Testis (tissue), 3 donors: ENCODE measurements around the gene HERC5. TPM values are rescaled to one million over a fixed set of nuclear protein-coding genes. Genes with fewer than 3 reads are reported as not detected.

Experiments
- DNase-seq: peaks from one replicate; pipeline ENCODE4 v3.0.0-alpha.2; 2019
- H3K27ac ChIP-seq, 2 donors: fragments of 200-600 bp; sonication (generic); one replicate each; pipeline ENCODE4 v1.5.1; 2019
- H3K27me3 ChIP-seq: fragments of 200-600 bp; sonication (generic); one replicate; pipeline ENCODE4 v1.5.1; 2019
- H3K36me3 ChIP-seq: fragments of 200-600 bp; sonication (generic); one replicate; pipeline ENCODE4 v1.5.1; 2017; ENCODE audit warnings: low read depth; ENCODE audit errors: missing control alignments
- H3K4me1 ChIP-seq: fragments of 200-600 bp; sonication (generic); one replicate; pipeline ENCODE4 v1.5.1; 2019
- H3K4me3 ChIP-seq, 2 donors: fragments of 200-600 bp; sonication (generic); one replicate each; pipeline ENCODE4 v1.5.1; 2017 to 2019
- H3K9me3 ChIP-seq: fragments of 200-600 bp; sonication (generic); one replicate; pipeline ENCODE4 v1.5.1; 2017
- POLR2A ChIP-seq: fragments of 450-650 bp; IDR thresholded peaks from one replicate; pipeline ENCODE4 v1.6.1; 2017; ENCODE audit warnings: antibody characterized with exemption, mild to moderate bottlenecking, moderate library complexity
- WGBS, 2 donors: methylation state at CpG; one replicate each; pipeline ENCODE4 v1.1.5; 2018; 5-methylcytosine and 5-hydroxymethylcytosine counted together
- intact Hi-C: fragments of 100-400 bp; cut with DNase I; formaldehyde crosslinking; loops from one replicate; pipeline ENCODE4 v1.15.1; 2023; ENCODE audit warnings: low total_unique reads
- polyA plus RNA-seq: library from polyadenylated mRNA; stranded (reverse); fragments of 350-450 nt; fragmentation: Illumina TruSeq; extraction: RNeasy Lipid Tissue Mini Kit (QIAGEN cat#74804); gene quantifications from one replicate; pipeline ENCODE4 v1.2.3, GENCODE V29; 2014; ENCODE audit warnings: low read depth, low replicate concordance; ENCODE audit not compliant: insufficient read depth
- total RNA-seq, 2 donors: library from RNA; depleted of rRNA; stranded (reverse); fragments of >200 nt; gene quantifications; one replicate each; pipeline ENCODE4 v1.2.3, GENCODE V29; 2016
- TF ChIP-seq, protein P1 (sequence below), 3 experiments: fragments of 450-650 bp in 2 of 3; fragments of 200-600 bp in 1 of 3; sonication (generic) in 1 of 3; IDR thresholded peaks; one replicate each; pipeline ENCODE4 v1.5.1; 2016 to 2019; ENCODE audit warnings: antibody characterized with exemption in 3 of 3, mild to moderate bottlenecking in 2 of 3, moderate library complexity in 1 of 3

HERC5 gene
- total and polyA plus RNA-seq, 3 donors from 2014 or later = 72.6 to 127 (median 111) TPM

DNA sequence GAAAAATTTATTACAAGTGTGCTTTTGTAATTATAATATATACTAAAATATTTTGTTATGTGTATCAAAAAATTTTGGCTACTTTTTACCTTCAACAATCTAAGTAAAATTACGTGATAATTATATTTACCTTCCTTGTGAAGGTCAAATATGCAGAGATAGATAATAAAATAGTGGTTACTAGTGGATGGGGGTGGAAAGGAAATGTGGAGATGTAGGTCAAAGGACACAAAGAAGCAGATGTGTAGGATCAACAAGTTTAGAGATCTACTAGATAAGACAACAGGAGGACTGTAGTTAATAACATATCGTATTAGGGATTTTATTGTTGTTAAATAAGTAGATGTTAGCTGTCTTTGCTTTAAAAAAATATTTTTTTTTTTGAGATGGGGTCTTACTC lies 21.3 kb downstream of the HERC5 start:
- DNase-seq = no peak
- TF ChIP-seq POLR2A = no peak
- TF ChIP-seq, protein P1, sequence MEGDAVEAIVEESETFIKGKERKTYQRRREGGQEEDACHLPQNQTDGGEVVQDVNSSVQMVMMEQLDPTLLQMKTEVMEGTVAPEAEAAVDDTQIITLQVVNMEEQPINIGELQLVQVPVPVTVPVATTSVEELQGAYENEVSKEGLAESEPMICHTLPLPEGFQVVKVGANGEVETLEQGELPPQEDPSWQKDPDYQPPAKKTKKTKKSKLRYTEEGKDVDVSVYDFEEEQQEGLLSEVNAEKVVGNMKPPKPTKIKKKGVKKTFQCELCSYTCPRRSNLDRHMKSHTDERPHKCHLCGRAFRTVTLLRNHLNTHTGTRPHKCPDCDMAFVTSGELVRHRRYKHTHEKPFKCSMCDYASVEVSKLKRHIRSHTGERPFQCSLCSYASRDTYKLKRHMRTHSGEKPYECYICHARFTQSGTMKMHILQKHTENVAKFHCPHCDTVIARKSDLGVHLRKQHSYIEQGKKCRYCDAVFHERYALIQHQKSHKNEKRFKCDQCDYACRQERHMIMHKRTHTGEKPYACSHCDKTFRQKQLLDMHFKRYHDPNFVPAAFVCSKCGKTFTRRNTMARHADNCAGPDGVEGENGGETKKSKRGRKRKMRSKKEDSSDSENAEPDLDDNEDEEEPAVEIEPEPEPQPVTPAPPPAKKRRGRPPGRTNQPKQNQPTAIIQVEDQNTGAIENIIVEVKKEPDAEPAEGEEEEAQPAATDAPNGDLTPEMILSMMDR (IDR thresholded peaks at IDR 0.05) = no peak
- no peaks in the 10 kb centered on the region for H3K36me3 ChIP-seq
- H3K27ac ChIP-seq = no peak overlapping the region
- intact Hi-C loops = no loop called here
- H3K4me3 ChIP-seq = no peak overlapping the region
- H3K9me3 ChIP-seq = no peaks in the 10 kb centered on the region
- 82 to 84% methylated on average over 2 of the region's 2 CpGs for WGBS, 2 donors
- H3K4me1 ChIP-seq = peaks cover 9% of the 10 kb centered on the region
- H3K27me3 ChIP-seq = no peaks in the 10 kb centered on the region

DNA sequence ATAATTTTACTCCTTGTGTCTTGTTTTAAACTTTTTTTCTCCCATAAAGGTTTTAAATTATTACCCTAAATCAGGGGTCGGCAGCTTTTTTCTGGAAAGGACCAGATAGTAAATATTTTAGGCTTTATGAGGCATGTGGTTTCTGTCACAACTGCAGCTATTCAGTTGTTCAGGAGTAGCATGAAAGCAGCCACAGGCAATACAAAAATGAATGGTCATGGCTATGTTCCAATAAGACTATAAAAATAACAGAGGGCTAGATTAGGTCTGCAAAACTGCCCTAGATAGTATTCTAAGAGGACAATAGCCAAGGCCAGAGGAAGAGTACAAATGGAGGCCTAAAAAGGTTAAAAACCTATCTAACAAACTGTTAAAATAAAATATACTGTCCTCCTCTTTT lies 24.6 kb downstream of the HERC5 start:
- no peak for TF ChIP-seq POLR2A
- intact Hi-C loops = no loop called here
- peaks cover 3% of the 10 kb centered on the region for H3K4me1 ChIP-seq
- no peak for DNase-seq
- H3K9me3 ChIP-seq = no peaks in the 10 kb centered on the region
- no peak overlapping the region for H3K4me3 ChIP-seq
- 32 to 42% methylated on average over 1 of the region's 1 CpG for WGBS, 2 donors
- H3K27ac ChIP-seq = peak overlapping the region in 1 of 2 donors; percentile 58
- H3K36me3 ChIP-seq = no peaks in the 10 kb centered on the region
- H3K27me3 ChIP-seq = no peaks in the 10 kb centered on the region

DNA sequence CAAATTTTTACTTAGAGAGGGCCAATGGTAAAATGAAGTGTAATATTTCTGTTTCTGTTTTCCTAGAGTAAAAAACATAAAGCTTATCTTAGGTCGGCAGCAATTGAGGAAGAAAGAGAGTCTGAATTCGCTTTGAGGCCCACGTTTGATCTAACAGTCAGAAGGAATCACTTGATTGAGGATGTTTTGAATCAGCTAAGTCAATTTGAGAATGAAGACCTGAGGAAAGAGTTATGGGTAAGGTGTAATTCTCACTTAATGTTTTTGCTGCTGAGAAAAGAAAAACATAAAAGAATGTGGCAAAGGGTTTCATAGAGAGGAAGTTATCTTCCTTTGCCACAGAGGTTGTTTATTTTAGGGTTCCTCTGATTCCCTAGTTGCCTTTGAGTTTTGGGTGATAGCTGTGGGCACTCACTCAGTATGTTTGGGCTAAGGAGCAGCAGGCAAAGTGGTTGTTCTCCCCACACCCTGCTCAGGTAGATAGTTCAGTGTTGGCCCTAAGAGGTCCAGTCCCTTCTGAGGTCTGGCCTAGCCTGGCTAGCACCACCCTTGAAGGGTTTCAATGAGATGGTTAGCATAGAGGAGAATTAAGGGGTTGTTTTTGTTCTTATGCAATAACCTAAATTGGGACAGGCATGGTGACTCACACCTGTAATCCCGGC lies 32.3 kb downstream of the HERC5 start:
- Histone ChIP-seq H3K36me3 (no peaks in the 10 kb centered on the region), H3K4me1 (no peaks in the 10 kb centered on the region), H3K27ac (no peak overlapping the region), H3K9me3 (no peaks in the 10 kb centered on the region), H3K27me3 (no peaks in the 10 kb centered on the region), H3K4me3 (no peak overlapping the region)
- intact Hi-C loops = no loop called here
- no peak for DNase-seq
- 76 to 77% methylated on average over 4 of the region's 4 CpGs for WGBS, 2 donors
- TF ChIP-seq, protein P1 (IDR thresholded peaks at IDR 0.05) = no peak
- no peak for TF ChIP-seq POLR2A

DNA sequence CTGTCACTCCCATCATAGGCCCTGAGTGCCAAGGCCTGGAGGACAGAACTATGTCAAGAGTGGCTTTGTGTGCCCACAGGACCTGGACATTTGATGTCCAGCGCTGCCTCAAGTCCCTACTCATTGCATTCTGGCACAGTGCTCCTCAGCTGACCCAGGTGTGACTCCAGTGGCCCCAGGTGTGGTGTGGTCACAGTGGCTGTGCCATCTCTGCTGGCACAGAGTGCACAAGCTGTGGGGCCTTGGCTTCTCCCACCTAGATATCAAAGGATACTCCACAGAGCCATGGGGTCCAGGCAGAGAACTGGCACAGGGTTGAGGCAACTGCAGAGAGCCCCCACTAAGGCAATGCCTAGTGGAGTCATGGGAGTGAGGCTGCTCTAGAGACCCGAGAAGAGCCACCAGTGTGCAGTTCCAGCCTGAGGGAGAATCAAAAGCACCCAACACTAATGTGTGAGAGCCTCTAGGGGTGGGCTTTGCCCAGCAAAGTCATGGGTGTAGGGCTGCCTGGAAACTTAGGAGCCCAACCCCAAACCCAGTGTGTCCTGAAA lies 41.0 kb downstream of the HERC5 start:
- TF ChIP-seq, protein P1 (IDR thresholded peaks at IDR 0.05) = no peak
- TF ChIP-seq POLR2A = no peak
- no peaks in the 10 kb centered on the region for H3K36me3 ChIP-seq
- WGBS, 2 donors = 96 to 100% methylated on average over 2 of the region's 2 CpGs
- H3K4me1 ChIP-seq = no peaks in the 10 kb centered on the region
- no peaks in the 10 kb centered on the region for H3K27me3 ChIP-seq
- no peak overlapping the region for H3K27ac ChIP-seq
- no peak for DNase-seq
- no peak overlapping the region for H3K4me3 ChIP-seq
- no peaks in the 10 kb centered on the region for H3K9me3 ChIP-seq
- intact Hi-C loops = no loop called here

DNA sequence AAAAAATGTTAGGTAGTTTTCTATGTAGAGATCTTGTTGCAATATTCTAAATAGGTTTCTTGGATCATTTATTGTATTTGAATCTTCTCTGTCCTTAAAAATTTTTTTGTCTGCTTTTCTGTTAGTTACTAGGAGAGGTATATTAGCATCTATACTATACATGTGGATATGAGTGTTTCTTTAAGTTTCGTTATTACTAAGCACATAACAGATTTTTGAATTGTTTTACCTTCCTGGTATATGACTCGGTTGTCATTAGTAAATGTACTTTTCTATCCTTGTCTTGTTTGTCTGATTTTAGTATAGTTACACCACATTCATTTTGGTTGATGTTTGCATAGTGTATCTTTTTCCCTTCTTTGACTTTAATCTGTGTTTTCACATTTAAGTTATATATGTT lies 46.4 kb downstream of the HERC5 start:
- Histone ChIP-seq H3K4me1 (no peaks in the 10 kb centered on the region), H3K27me3 (no peaks in the 10 kb centered on the region), H3K36me3 (no peaks in the 10 kb centered on the region), H3K27ac (no peak overlapping the region), H3K4me3 (no peak overlapping the region), H3K9me3 (no peaks in the 10 kb centered on the region)
- no peak for DNase-seq
- WGBS, 2 donors = 83 to 95% methylated on average over 2 of the region's 2 CpGs
- intact Hi-C loops = no loop called here
- TF ChIP-seq, protein P1 (IDR thresholded peaks at IDR 0.05) = no peak
- TF ChIP-seq POLR2A = no peak
